Progenitor cell of endocrine pancreas (in vitro differentiated cells): Measurements from ENCODE around the gene CTBS. TPM values are rescaled to one million over a fixed set of nuclear protein-coding genes. Genes with fewer than 3 reads are reported as not detected.
A peak's percentile ranks its signal among the peaks of the same experiment; 100 is the strongest.

Experiments used
- DNase-seq: peaks from one replicate; pipeline ENCODE4 v3.0.0; 2021; ENCODE audit warnings: low spot score; ENCODE audit not compliant: unreplicated experiment
- H3K27ac Mint-ChIP-seq: 2 replicates; pipeline ENCODE4 v1.8.0; 2021; ENCODE audit warnings: mild to moderate bottlenecking, moderate library complexity, mixed read lengths
- H3K27me3 Mint-ChIP-seq: 2 replicates; pipeline ENCODE4 v1.8.0; 2021; ENCODE audit warnings: mixed read lengths
- H3K36me3 Mint-ChIP-seq: 2 replicates; pipeline ENCODE4 v1.8.0; 2022; ENCODE audit warnings: mixed read lengths; ENCODE audit not compliant: insufficient read depth
- H3K4me1 Mint-ChIP-seq: 2 replicates; pipeline ENCODE4 v1.8.0; 2021; ENCODE audit warnings: low read depth, mixed read lengths
- H3K4me3 Mint-ChIP-seq: 2 replicates; pipeline ENCODE4 v1.8.0; 2021; ENCODE audit warnings: low read depth, mild to moderate bottlenecking, moderate library complexity, mixed read lengths
- H3K9me3 Mint-ChIP-seq: 2 replicates; pipeline ENCODE4 v1.8.0; 2021; ENCODE audit warnings: low read depth, mixed read lengths
- CTCF ChIP-seq: fragments of 200-600 bp; sonication (generic); IDR thresholded peaks from one replicate; pipeline ENCODE4 v1.5.0; 2021; ENCODE audit warnings: antibody characterized with exemption, mild to moderate bottlenecking; ENCODE audit not compliant: unreplicated experiment
- total RNA-seq: library from RNA; stranded (reverse); gene quantifications from 2 replicates; pipeline ENCODE4 v1.2.1, GENCODE V29; 2021

Gene CTBS
- total RNA-seq, 1 donor from 2014 or later: 10.1 TPM

- TF ChIP-seq CTCF: no peak
- H3K27ac Mint-ChIP-seq: no peak overlapping the region
- H3K4me1 Mint-ChIP-seq: peaks cover 12% of the 10 kb centered on the region
- no peaks in the 10 kb centered on the region for H3K27me3 Mint-ChIP-seq
- no peak overlapping the region for H3K4me3 Mint-ChIP-seq
- peaks cover 43% of the 10 kb centered on the region for H3K9me3 Mint-ChIP-seq
- no peak for DNase-seq
- H3K36me3 Mint-ChIP-seq: peaks cover 29% of the 10 kb centered on the region
Observed at GRCh38 chr1:84606977-84607376, 32.7 kb upstream of the CTBS start.

GRCh38 chr1:84605157-84605556 lies 30.9 kb upstream of the CTBS start:
- TF ChIP-seq CTCF: no peak
- H3K9me3 Mint-ChIP-seq: peaks cover 38% of the 10 kb centered on the region
- H3K27ac Mint-ChIP-seq: no peak overlapping the region
- peaks cover 5% of the 10 kb centered on the region for H3K4me1 Mint-ChIP-seq
- H3K27me3 Mint-ChIP-seq: no peaks in the 10 kb centered on the region
- DNase-seq: no peak
- peaks cover 20% of the 10 kb centered on the region for H3K36me3 Mint-ChIP-seq
- H3K4me3 Mint-ChIP-seq: no peak overlapping the region

- TF ChIP-seq CTCF: no peak
- H3K4me1 Mint-ChIP-seq: peaks cover 12% of the 10 kb centered on the region
- DNase-seq: no peak
- H3K27ac Mint-ChIP-seq: peak overlapping the region; percentile 63
- H3K36me3 Mint-ChIP-seq: peaks cover 20% of the 10 kb centered on the region
- no peak overlapping the region for H3K4me3 Mint-ChIP-seq
- H3K27me3 Mint-ChIP-seq: no peaks in the 10 kb centered on the region
- H3K9me3 Mint-ChIP-seq: peaks cover 38% of the 10 kb centered on the region
Observed at GRCh38 chr1:84603941-84604830, 29.9 kb upstream of the CTBS start.

GRCh38 chr1:84603223-84603622 lies 29.0 kb upstream of the CTBS start:
- no peaks in the 10 kb centered on the region for H3K27me3 Mint-ChIP-seq
- peak overlapping the region; percentile 18 for H3K27ac Mint-ChIP-seq
- TF ChIP-seq CTCF: no peak
- peaks cover 20% of the 10 kb centered on the region for H3K36me3 Mint-ChIP-seq
- DNase-seq: no peak
- H3K4me1 Mint-ChIP-seq: peaks cover 20% of the 10 kb centered on the region
- peaks cover 38% of the 10 kb centered on the region for H3K9me3 Mint-ChIP-seq
- H3K4me3 Mint-ChIP-seq: no peak overlapping the region

- TF ChIP-seq CTCF: no peak
- no peak for DNase-seq
- Mint-ChIP-seq H3K27ac (no peak overlapping the region), H3K9me3 (peaks cover 28% of the 10 kb centered on the region), H3K4me3 (no peak overlapping the region), H3K27me3 (no peaks in the 10 kb centered on the region), H3K4me1 (peaks cover 36% of the 10 kb centered on the region), H3K36me3 (peaks cover 12% of the 10 kb centered on the region)
Observed at GRCh38 chr1:84600796-84601195, 26.6 kb upstream of the CTBS start.
